ENCODE data around the gene ASCL3. TPM values are rescaled to one million over a fixed set of nuclear protein-coding genes. Genes with fewer than 3 reads are reported as not detected.

The ASCL3 gene
- polyA plus RNA-seq, 1 experiment, result not detected

- no peak for TF ChIP-seq CTCF (IDR thresholded peaks at IDR 0.05; ENCODE audit: insufficient read depth, low read depth, low read length)
- POLR2A ChIA-PET, result no interaction called here
- no peak for DNase-seq (ENCODE audit: low read depth)
- Histone ChIP-seq H3K36me3 (ENCODE audit: control insufficient read depth, insufficient read depth, low read length) (peaks cover 2% of the 10 kb centered on the region), H3K4me3 (ENCODE audit: low read depth, low read length) (no peak overlapping the region), H3K27me3 (ENCODE audit: control insufficient read depth, insufficient read depth, low read length) (no peaks in the 10 kb centered on the region)
- CTCF ChIA-PET, result interaction anchor here (0.9 to 1.5 kb wide), 3 partner anchors 48 to 174 kb away, joined by 3 to 5 read pairs (median 3); no protein-coding TSS in a partner anchor
Measured at GRCh38 chr11:8962841-8963240, 20.0 kb upstream of the ASCL3 start.

GRCh38 chr11:8961401-8961800 lies 18.6 kb upstream of the ASCL3 start:
- H3K36me3 ChIP-seq (ENCODE audit: control insufficient read depth, insufficient read depth, low read length), result peaks cover 2% of the 10 kb centered on the region
- no peak for DNase-seq (ENCODE audit: low read depth)
- H3K4me3 ChIP-seq (ENCODE audit: low read depth, low read length), result no peak overlapping the region
- ChIA-PET POLR2A (no interaction called here), CTCF (interaction anchor here (1.1 to 5.2 kb wide), 4 partner anchors 44 to 176 kb away, joined by 4 to 49 read pairs (median 4); no protein-coding TSS in a partner anchor)
- no peak for TF ChIP-seq CTCF (IDR thresholded peaks at IDR 0.05; ENCODE audit: insufficient read depth, low read depth, low read length)
- no peaks in the 10 kb centered on the region for H3K27me3 ChIP-seq (ENCODE audit: control insufficient read depth, insufficient read depth, low read length)

DNA sequence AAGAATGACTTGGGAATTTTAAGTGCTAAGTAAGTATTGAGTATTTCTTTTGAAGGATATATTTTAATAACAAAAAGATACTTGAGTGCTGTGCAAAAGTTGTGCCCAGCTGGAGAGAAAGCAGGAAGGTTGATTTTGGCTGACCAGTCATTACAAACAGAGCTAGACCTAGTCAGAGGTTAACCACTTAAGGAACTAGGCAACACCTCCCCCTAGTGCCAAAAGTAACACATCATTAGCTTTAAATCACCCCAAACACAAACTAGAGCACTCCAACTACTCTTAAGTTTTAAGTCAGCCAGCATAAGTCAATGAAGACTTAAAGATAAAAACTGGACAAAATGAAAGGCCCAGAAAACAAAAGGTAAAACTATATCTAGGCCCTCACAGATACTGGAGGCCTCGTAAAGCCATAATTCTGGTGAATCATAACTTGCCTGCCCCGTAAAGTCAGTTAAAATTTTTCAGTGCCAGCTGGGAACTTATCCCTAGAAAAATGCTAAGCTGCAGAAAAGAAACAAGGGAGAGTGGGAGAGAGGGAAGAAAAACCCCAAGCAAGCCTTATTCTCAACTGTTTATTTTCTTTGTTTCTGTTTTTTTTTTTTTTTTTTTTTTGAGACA lies 16.8 kb upstream of the ASCL3 start:
- ChIA-PET POLR2A (interaction anchor here (0.6 to 1.0 kb wide), 4 partner anchors 37 to 767 kb away, joined by 3 to 12 read pairs (median 4); no protein-coding TSS in a partner anchor), CTCF (interaction anchor here (0.6 to 5.2 kb wide), 32 partner anchors 9 to 765 kb away, joined by 3 to 49 read pairs (median 4); partner anchors contain the start of genes AKIP1 and ASCL3)
- H3K36me3 ChIP-seq (ENCODE audit: control insufficient read depth, insufficient read depth, low read length), result peaks cover 3% of the 10 kb centered on the region
- no peak overlapping the region for H3K4me3 ChIP-seq (ENCODE audit: low read depth, low read length)
- DNase-seq (ENCODE audit: low read depth), result peak; percentile 22
- H3K27me3 ChIP-seq (ENCODE audit: control insufficient read depth, insufficient read depth, low read length), result no peaks in the 10 kb centered on the region
- TF ChIP-seq CTCF (IDR thresholded peaks at IDR 0.05; ENCODE audit: insufficient read depth, low read depth, low read length), result peak; percentile 66

- CTCF ChIA-PET, result interaction anchor here (5.2 kb wide), 1 partner anchor 42 kb away, joined by 49 read pairs; no protein-coding TSS in a partner anchor
- POLR2A ChIA-PET, result no interaction called here
Measured at GRCh38 chr11:8956860-8957259, 14.0 kb upstream of the ASCL3 start.

More at GRCh38 chr11:8956860-8957259, 14.0 kb upstream of the ASCL3 start:
- no peak overlapping the region for H3K4me3 ChIP-seq (ENCODE audit: low read depth, low read length)
- H3K27me3 ChIP-seq (ENCODE audit: control insufficient read depth, insufficient read depth, low read length), result no peaks in the 10 kb centered on the region
- H3K36me3 ChIP-seq (ENCODE audit: control insufficient read depth, insufficient read depth, low read length), result peaks cover 5% of the 10 kb centered on the region
- no peak for DNase-seq (ENCODE audit: low read depth)
- TF ChIP-seq CTCF (IDR thresholded peaks at IDR 0.05; ENCODE audit: insufficient read depth, low read depth, low read length), result no peak

Measured in BJ (cell line).